CD4-positive, alpha-beta T cell (primary cell): ENCODE results near the gene SRP72. TPM values are rescaled to one million over a fixed set of nuclear protein-coding genes. Genes with fewer than 3 reads are reported as not detected.

Source experiments
- ATAC-seq: fragments of 200-7000 bp; cut with Tn5 transposase; one replicate; pipeline ENCODE4 v1.10.0; 2022; ENCODE audit warnings: mild to moderate bottlenecking; ENCODE audit not compliant: poor library complexity
- CTCF ChIA-PET: fragments of 350-600 bp; sonication (Branson Sonifier 250); formaldehyde crosslinking; loops from one replicate; lab custom pipeline; 2021; ENCODE audit warnings: antibody characterized with exemption, inconsistent platforms; lab: Charles Lee
- POLR2A ChIA-PET: fragments of 350-600 bp; sonication (Branson Sonifier 250); formaldehyde crosslinking; loops from one replicate; lab custom pipeline; 2021; ENCODE audit warnings: antibody characterized with exemption, inconsistent platforms; lab: Charles Lee
- DNase-seq, 14 experiments: peaks; one replicate each; pipeline ENCODE4 v3.0.0-alpha.2; 2013 to 2020; ENCODE audit warnings: mixed read lengths in 2 of 14
- H3K27ac ChIP-seq, 2 donors: one replicate each; pipeline versions ENCODE4 v1.5.1 to v1.7.0; 2013; ENCODE audit warnings: low read length in 2 of 2, low read depth in 1 of 2, mild to moderate bottlenecking in 1 of 2
- H3K27me3 ChIP-seq, 2 experiments: 1 replicate in 1 of 2; 2 replicates in 1 of 2; pipeline versions ENCODE4 v1.6.1 to v1.7.0; 2013; ENCODE audit warnings: low read length in 2 of 2, control low read depth in 1 of 2, mild to moderate bottlenecking in 1 of 2, moderate library complexity in 1 of 2; ENCODE audit not compliant: insufficient read depth in 2 of 2, control insufficient read depth in 1 of 2
- H3K36me3 ChIP-seq: one replicate; pipeline ENCODE4 v1.6.1; 2013; ENCODE audit warnings: low read length, control low read depth; ENCODE audit not compliant: insufficient read depth
- H3K4me1 ChIP-seq: one replicate; pipeline ENCODE4 v1.6.1; 2013; ENCODE audit warnings: low read length, control low read depth; ENCODE audit not compliant: insufficient read depth
- H3K4me3 ChIP-seq: one replicate; pipeline ENCODE4 v1.5.1; 2013; ENCODE audit warnings: mild to moderate bottlenecking, low read length, moderate library complexity
- H3K9me3 ChIP-seq, 2 experiments: 1 replicate in 1 of 2; 2 replicates in 1 of 2; pipeline versions ENCODE4 v1.6.1 to v1.7.0; 2013; ENCODE audit warnings: low read length in 2 of 2, mild to moderate bottlenecking in 2 of 2, control low read depth in 1 of 2, moderate library complexity in 1 of 2; ENCODE audit not compliant: control insufficient read depth in 1 of 2, insufficient read depth in 1 of 2
- H3K27ac Mint-ChIP-seq: one replicate; pipeline ENCODE4 v1.8.0; 2020; ENCODE audit warnings: mixed read lengths
- H3K27me3 Mint-ChIP-seq: one replicate; pipeline ENCODE4 v1.8.0; 2021; ENCODE audit warnings: mixed read lengths
- H3K36me3 Mint-ChIP-seq: one replicate; pipeline ENCODE4 v1.8.0; 2021; ENCODE audit warnings: low read depth, mixed read lengths
- H3K4me1 Mint-ChIP-seq: one replicate; pipeline ENCODE4 v1.8.0; 2021; ENCODE audit warnings: low read depth, mixed read lengths
- H3K4me3 Mint-ChIP-seq: one replicate; pipeline ENCODE4 v1.8.0; 2020; ENCODE audit warnings: mild to moderate bottlenecking, mixed read lengths
- H3K9me3 Mint-ChIP-seq: one replicate; pipeline ENCODE4 v1.8.0; 2020; ENCODE audit warnings: mixed read lengths
- intact Hi-C, 2 experiments: fragments of 100-400 bp; cut with DNase I in 1 of 2; cut with micrococcal nuclease in 1 of 2; formaldehyde crosslinking; loops; one replicate each; pipeline versions ENCODE4 v1.15.1 to v1.9.0; 2023 to 2025; cut with DNase I, micrococcal nuclease
- total RNA-seq, 174 experiments: library from RNA in 2 of 174; stranded (reverse) in 2 of 174; gene quantifications; one replicate each; pipeline ENCODE4 v1.2.3 and lab custom pipeline; 2021 to 2026
- TF ChIP-seq, protein P1 (sequence below): fragments of 200-600 bp; IDR thresholded peaks from one replicate; pipeline ENCODE4 v1.8.0; 2022; ENCODE audit warnings: antibody characterized with exemption, mild to moderate bottlenecking

The SRP72 gene
- total RNA-seq, 2 experiments from 2014 or later = 108 to 119 TPM

DNA sequence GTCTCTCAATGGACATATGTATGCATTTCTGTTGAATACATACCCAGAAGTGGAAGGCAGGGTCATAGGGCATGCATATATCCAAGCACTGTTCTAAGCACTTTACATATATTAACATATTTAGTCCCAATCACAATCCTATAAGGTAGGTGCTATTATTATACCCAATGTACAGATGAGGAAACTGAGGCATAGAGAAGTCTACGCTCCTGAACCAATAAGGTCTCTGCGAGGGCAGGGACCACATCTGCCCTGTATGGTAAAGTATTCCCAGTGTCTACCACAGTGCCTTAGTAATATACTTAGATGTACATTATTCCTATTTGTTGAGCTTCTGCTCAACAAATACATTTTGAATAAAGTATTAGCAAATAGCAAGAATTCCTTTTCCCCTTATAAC lies 37.2 kb upstream of the SRP72 start:
- no peak overlapping the region for H3K27ac ChIP-seq
- CTCF ChIA-PET = no interaction called here
- POLR2A ChIA-PET = no interaction called here

DNA sequence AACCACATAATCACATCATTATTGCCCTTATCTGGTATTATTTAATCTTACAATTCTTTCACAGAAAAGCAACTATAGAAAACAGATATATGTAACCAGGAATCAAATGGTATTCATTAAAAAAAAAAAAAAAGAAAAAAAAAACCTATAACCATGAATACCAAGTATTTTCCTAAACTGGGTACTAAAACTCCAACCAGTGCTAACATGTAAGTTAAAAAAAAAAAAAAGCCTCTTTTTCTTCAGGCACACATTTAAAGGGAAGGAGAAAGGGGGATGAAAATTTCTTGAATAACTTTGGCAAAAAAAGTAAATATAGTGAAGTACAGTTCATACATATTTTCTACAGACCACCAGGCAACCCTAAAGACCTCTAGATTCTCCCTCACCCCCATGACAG lies 34.1 kb upstream of the SRP72 start:
- no peak for ATAC-seq
- H3K27me3 Mint-ChIP-seq = no peaks in the 10 kb centered on the region
- peaks cover 26% of the 10 kb centered on the region for H3K4me1 ChIP-seq
- peaks cover 18% of the 10 kb centered on the region for H3K36me3 Mint-ChIP-seq
- peak overlapping the region; percentile 92 for H3K4me3 Mint-ChIP-seq
- H3K27ac ChIP-seq = no peak overlapping the region
- DNase-seq = no peak
- CTCF ChIA-PET = interaction anchor here (0.9 kb wide), 1 partner anchor 403 kb away, joined by 4 read pairs; no protein-coding TSS in a partner anchor
- H3K27ac Mint-ChIP-seq = no peak overlapping the region
- TF ChIP-seq, protein P1, sequence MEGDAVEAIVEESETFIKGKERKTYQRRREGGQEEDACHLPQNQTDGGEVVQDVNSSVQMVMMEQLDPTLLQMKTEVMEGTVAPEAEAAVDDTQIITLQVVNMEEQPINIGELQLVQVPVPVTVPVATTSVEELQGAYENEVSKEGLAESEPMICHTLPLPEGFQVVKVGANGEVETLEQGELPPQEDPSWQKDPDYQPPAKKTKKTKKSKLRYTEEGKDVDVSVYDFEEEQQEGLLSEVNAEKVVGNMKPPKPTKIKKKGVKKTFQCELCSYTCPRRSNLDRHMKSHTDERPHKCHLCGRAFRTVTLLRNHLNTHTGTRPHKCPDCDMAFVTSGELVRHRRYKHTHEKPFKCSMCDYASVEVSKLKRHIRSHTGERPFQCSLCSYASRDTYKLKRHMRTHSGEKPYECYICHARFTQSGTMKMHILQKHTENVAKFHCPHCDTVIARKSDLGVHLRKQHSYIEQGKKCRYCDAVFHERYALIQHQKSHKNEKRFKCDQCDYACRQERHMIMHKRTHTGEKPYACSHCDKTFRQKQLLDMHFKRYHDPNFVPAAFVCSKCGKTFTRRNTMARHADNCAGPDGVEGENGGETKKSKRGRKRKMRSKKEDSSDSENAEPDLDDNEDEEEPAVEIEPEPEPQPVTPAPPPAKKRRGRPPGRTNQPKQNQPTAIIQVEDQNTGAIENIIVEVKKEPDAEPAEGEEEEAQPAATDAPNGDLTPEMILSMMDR = no peak
- no peaks in the 10 kb centered on the region for H3K9me3 Mint-ChIP-seq
- intact Hi-C loops = loop anchor here (10.0 kb wide), 3 partner anchors 472 to 578 kb away; partner anchors contain the start of genes EXOC1 (in 1 of the 2), NOA1 (in 1 of the 2), POLR2B (in 1 of the 2) and REST (in 1 of the 2)
- H3K27me3 ChIP-seq = no peaks in the 10 kb centered on the region
- H3K36me3 ChIP-seq = no peaks in the 10 kb centered on the region
- H3K4me1 Mint-ChIP-seq = peaks cover 26% of the 10 kb centered on the region
- H3K4me3 ChIP-seq = no peak overlapping the region
- POLR2A ChIA-PET = no interaction called here
- H3K9me3 ChIP-seq = no peaks in the 10 kb centered on the region

More for the DNA sequence above, 37.2 kb upstream of the SRP72 start:
- Mint-ChIP-seq H3K27me3 (no peaks in the 10 kb centered on the region), H3K36me3 (peaks cover under 1% of the 10 kb centered on the region), H3K9me3 (no peaks in the 10 kb centered on the region), H3K4me1 (peaks cover 14% of the 10 kb centered on the region), H3K4me3 (no peak overlapping the region), H3K27ac (no peak overlapping the region)
- H3K4me1 ChIP-seq = peaks cover 11% of the 10 kb centered on the region
- DNase-seq = no peak
- H3K36me3 ChIP-seq = no peaks in the 10 kb centered on the region
- H3K27me3 ChIP-seq = no peaks in the 10 kb centered on the region
- no peaks in the 10 kb centered on the region for H3K9me3 ChIP-seq
- intact Hi-C loops = loop anchor here (10.0 kb wide), 3 partner anchors 475 to 575 kb away; partner anchors contain the start of genes EXOC1 (in 1 of the 2), NOA1 (in 1 of the 2), POLR2B (in 1 of the 2) and REST (in 1 of the 2)
- no peak for ATAC-seq
- no peak overlapping the region for H3K4me3 ChIP-seq
- TF ChIP-seq, protein P1 = no peak

DNA sequence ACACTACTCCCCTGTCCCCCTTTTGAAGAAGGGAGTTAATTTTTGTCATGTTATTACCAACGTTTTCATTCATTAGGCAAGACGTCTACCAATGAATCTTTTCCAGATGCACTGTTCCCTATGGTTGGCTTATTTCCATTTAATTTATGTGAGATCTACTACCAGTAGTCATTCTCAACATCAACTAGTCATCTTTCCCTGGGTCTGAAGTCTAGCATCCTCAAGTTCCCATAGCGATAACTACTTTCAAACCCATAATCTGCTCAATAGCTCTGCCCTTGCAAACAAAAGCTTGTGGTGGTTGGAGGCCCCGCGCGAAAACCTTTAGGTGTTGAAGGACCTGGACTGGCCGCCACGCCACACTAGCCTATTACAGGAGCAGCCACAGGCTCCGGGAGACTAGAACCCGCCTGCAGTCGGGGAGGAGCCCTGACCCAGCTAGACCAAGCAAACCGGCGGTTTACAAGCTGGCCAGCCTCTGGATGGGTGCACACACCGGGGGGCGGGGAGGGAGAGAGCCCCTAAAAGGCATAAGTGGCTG lies 32.7 kb upstream of the SRP72 start:
- Histone ChIP-seq H3K36me3 (no peaks in the 10 kb centered on the region), H3K27me3 (no peaks in the 10 kb centered on the region), H3K4me1 (peaks cover 26% of the 10 kb centered on the region), H3K9me3 (no peaks in the 10 kb centered on the region), H3K4me3 (peak overlapping the region; percentile 91), H3K27ac (peak overlapping the region in 1 of 2 donors; percentile 91)
- DNase-seq (peak in 4 of 14 experiments; percentile 0 to 43 (median 15)), ATAC-seq (no peak)
- CTCF ChIA-PET = interaction anchor here (1.4 to 2.9 kb wide), 3 partner anchors 10 to 110 kb away, joined by 3 to 25 read pairs (median 8); no protein-coding TSS in a partner anchor
- H3K27ac Mint-ChIP-seq = peak overlapping the region; percentile 77
- intact Hi-C loops = loop anchor here (1.0 to 10.0 kb wide), 7 partner anchors 47 to 1492 kb away; partner anchors contain the start of genes REST (in 2 of the 2), AASDH (in 1 of the 2), EXOC1 (in 1 of the 2) and NOA1 (in 1 of the 2)
- H3K36me3 Mint-ChIP-seq = peaks cover 18% of the 10 kb centered on the region
- POLR2A ChIA-PET = interaction anchor here (1.1 to 5.5 kb wide), 13 partner anchors 8 to 1040 kb away, joined by 3 to 146 read pairs (median 22); partner anchors contain the start of genes AASDH, NOA1, POLR2B and REST
- peaks cover 35% of the 10 kb centered on the region for H3K4me1 Mint-ChIP-seq
- peak overlapping the region; percentile 92 for H3K4me3 Mint-ChIP-seq
- no peaks in the 10 kb centered on the region for H3K9me3 Mint-ChIP-seq
- TF ChIP-seq, protein P1 = no peak
- no peaks in the 10 kb centered on the region for H3K27me3 Mint-ChIP-seq
